ENCODE results near the gene CADM3. TPM values are rescaled to one million over a fixed set of nuclear protein-coding genes. Genes with fewer than 3 reads are reported as not detected.

Gene CADM3
- total RNA-seq, 4 donors from 2014 or later: 56.1 to 99.2 (median 85.9) TPM

GRCh38 chr1:159205225-159205624 lies 33.8 kb downstream of the CADM3 start:
- H3K4me3 ChIP-seq: peak overlapping the region in 1 of 4 donors; percentile 32
- peak overlapping the region in 1 of 4 donors; percentile 24 for H3K27ac ChIP-seq
- H3K36me3 ChIP-seq: peaks cover 0 to 13% (median 0%) of the 10 kb centered on the region in 3 donors
- no peak for DNase-seq (ENCODE audit: low spot score in 2 of 2)
- WGBS, 2 donors: 46 to 53% methylated on average over 6 of the region's 6 CpGs
- peaks cover 0 to 14% (median 0%) of the 10 kb centered on the region in 4 donors for H3K4me1 ChIP-seq
- TF ChIP-seq EP300 (IDR thresholded peaks at IDR 0.05): no peak
- no peak for TF ChIP-seq POLR2A (IDR thresholded peaks at IDR 0.05)
- TF ChIP-seq CTCF (IDR thresholded peaks at IDR 0.05): no peak
- H3K9me3 ChIP-seq: no peaks in the 10 kb centered on the region
- H3K27me3 ChIP-seq: peaks cover 0 to 11% of the 10 kb centered on the region in 2 donors

GRCh38 chr1:159206110-159206509 lies 34.7 kb downstream of the CADM3 start:
- no peak for DNase-seq (ENCODE audit: low spot score in 2 of 2)
- H3K4me3 ChIP-seq: peak overlapping the region in 1 of 4 donors; percentile 32

GRCh38 chr1:159207080-159207479 lies 35.7 kb downstream of the CADM3 start:
- no peak for DNase-seq (ENCODE audit: low spot score in 2 of 2)
- Histone ChIP-seq H3K9me3 (no peaks in the 10 kb centered on the region), H3K4me1 (peaks cover 0 to 13% (median 0%) of the 10 kb centered on the region in 4 donors), H3K36me3 (no peaks in the 10 kb centered on the region), H3K27ac (peak overlapping the region in 1 of 4 donors; percentile 5), H3K4me3 (peak overlapping the region in 1 of 4 donors; percentile 32), H3K27me3 (peaks cover 0 to 14% of the 10 kb centered on the region in 2 donors)
- no peak for TF ChIP-seq CTCF (IDR thresholded peaks at IDR 0.05)
- TF ChIP-seq EP300 (IDR thresholded peaks at IDR 0.05): no peak
- TF ChIP-seq POLR2A (IDR thresholded peaks at IDR 0.05): no peak
- WGBS, 2 donors: 76 to 84% methylated on average over 5 of the region's 5 CpGs

More at GRCh38 chr1:159206110-159206509, 34.7 kb downstream of the CADM3 start:
- TF ChIP-seq CTCF (IDR thresholded peaks at IDR 0.05) (no peak), EP300 (IDR thresholded peaks at IDR 0.05) (no peak), POLR2A (IDR thresholded peaks at IDR 0.05) (no peak)
- Histone ChIP-seq H3K27me3 (peaks cover 0 to 11% of the 10 kb centered on the region in 2 donors), H3K36me3 (peaks cover 0 to 4% (median 0%) of the 10 kb centered on the region in 3 donors), H3K4me1 (peaks cover 0 to 11% (median 0%) of the 10 kb centered on the region in 4 donors), H3K9me3 (no peaks in the 10 kb centered on the region), H3K27ac (peak overlapping the region in 1 of 4 donors; percentile 24)
- WGBS, 2 donors: 79 to 88% methylated on average over 4 of the region's 4 CpGs

GRCh38 chr1:159207774-159208173 lies 36.4 kb downstream of the CADM3 start:
- peak overlapping the region in 1 of 4 donors; percentile 32 for H3K4me3 ChIP-seq
- no peaks in the 10 kb centered on the region for H3K9me3 ChIP-seq
- peaks cover 0 to 13% (median 0%) of the 10 kb centered on the region in 4 donors for H3K4me1 ChIP-seq
- H3K27ac ChIP-seq: no peak overlapping the region
- no peak for DNase-seq (ENCODE audit: low spot score in 2 of 2)
- peaks cover 0 to 20% of the 10 kb centered on the region in 2 donors for H3K27me3 ChIP-seq
- H3K36me3 ChIP-seq: no peaks in the 10 kb centered on the region
- TF ChIP-seq CTCF (IDR thresholded peaks at IDR 0.05) (no peak), EP300 (IDR thresholded peaks at IDR 0.05) (no peak), POLR2A (IDR thresholded peaks at IDR 0.05) (no peak)
- WGBS, 2 donors: 28 to 30% methylated on average over 8 of the region's 8 CpGs

- Histone ChIP-seq H3K27ac (no peak overlapping the region), H3K4me3 (peak overlapping the region in 1 of 4 donors; percentile 32), H3K36me3 (no peaks in the 10 kb centered on the region), H3K4me1 (peaks cover 0 to 13% (median 0%) of the 10 kb centered on the region in 4 donors), H3K27me3 (peaks cover 0 to 20% of the 10 kb centered on the region in 2 donors), H3K9me3 (no peaks in the 10 kb centered on the region)
- WGBS, 2 donors: 1 to 9% methylated on average over 6 to 7 of the region's 7 CpGs
- DNase-seq (ENCODE audit: low spot score in 2 of 2): no peak
- TF ChIP-seq CTCF (IDR thresholded peaks at IDR 0.05) (no peak), EP300 (IDR thresholded peaks at IDR 0.05) (no peak), POLR2A (IDR thresholded peaks at IDR 0.05) (no peak)
Observed at GRCh38 chr1:159208175-159208825, 36.9 kb downstream of the CADM3 start.

Data from tibial nerve (tissue), 4 donors.